Lower leg skin (tissue), 4 donors: ENCODE results near the gene CDON. TPM values are rescaled to one million over a fixed set of nuclear protein-coding genes. Genes with fewer than 3 reads are reported as not detected.

ENCODE experiments used
- DNase-seq, 2 donors: peaks; one replicate each; pipeline ENCODE4 v3.0.0-alpha.2; 2019; ENCODE audit warnings: low spot score in 2 of 2
- H3K4me3 ChIP-seq: fragments of 200-600 bp; sonication (generic); 2 replicates; pipeline ENCODE4 v1.5.1; 2017; ENCODE audit warnings: mild to moderate bottlenecking, low read depth; ENCODE audit not compliant: poor library complexity, severe bottlenecking
- CTCF ChIP-seq, 3 donors: fragments of 450-650 bp; IDR thresholded peaks; one replicate each; pipeline ENCODE4 v1.5.1; 2016; ENCODE audit warnings: antibody characterized with exemption in 3 of 3, mild to moderate bottlenecking in 3 of 3, moderate library complexity in 2 of 3
- POLR2A ChIP-seq, 2 donors: fragments of 450-650 bp; IDR thresholded peaks; one replicate each; pipeline ENCODE4 v1.6.1; 2016 to 2017; ENCODE audit warnings: antibody characterized with exemption in 2 of 2, mild to moderate bottlenecking in 1 of 2, moderate library complexity in 1 of 2
- WGBS, 2 donors: methylation state at CpG; one replicate each; pipeline ENCODE4 v1.1.5; 2018; 5-methylcytosine and 5-hydroxymethylcytosine counted together
- intact Hi-C: fragments of 100-400 bp; cut with DNase I; formaldehyde crosslinking; loops from one replicate; pipeline ENCODE4 v1.15.0; 2023; ENCODE audit warnings: low total_unique reads
- total RNA-seq, 4 donors: library from RNA; depleted of rRNA; stranded (reverse); fragments of >200 nt; gene quantifications; one replicate each; pipeline ENCODE4 v1.1.0, GENCODE V29; 2016

CDON gene
- total RNA-seq, 4 donors from 2014 or later: 12.3 to 21.0 (median 18.0) TPM

- DNase-seq: peak in 1 of 2 donors; percentile 88
- TF ChIP-seq CTCF (IDR thresholded peaks at IDR 0.05): no peak
- TF ChIP-seq POLR2A (IDR thresholded peaks at IDR 0.05): no peak
These were observed 120.8 kb downstream of the CDON start for GRCh38 chr11:125941619-125942611.

GRCh38 chr11:125941267-125941618, 121.4 kb downstream of the CDON start:
- TF ChIP-seq CTCF (IDR thresholded peaks at IDR 0.05) (no peak), POLR2A (IDR thresholded peaks at IDR 0.05) (no peak)
- no peak for DNase-seq

More at GRCh38 chr11:125941619-125942611, 120.8 kb downstream of the CDON start:
- no peak overlapping the region for H3K4me3 ChIP-seq
- intact Hi-C loops: loop anchor here (5.0 kb wide), 1 partner anchor 120 kb away; the partner anchor contains the start of gene CDON
- 39 to 51% methylated on average over 17 to 20 of the region's 20 CpGs for WGBS, 2 donors

GRCh38 chr11:125940145-125940544, 122.5 kb downstream of the CDON start:
- intact Hi-C loops: loop anchor here (5.0 kb wide), 1 partner anchor 122 kb away; the partner anchor contains the start of gene CDON
- DNase-seq: peak in 1 of 2 donors; percentile 58
- no peak overlapping the region for H3K4me3 ChIP-seq
- 93 to 98% methylated on average over 4 of the region's 4 CpGs for whole genome bisulfite sequencing, 2 donors
- TF ChIP-seq POLR2A (IDR thresholded peaks at IDR 0.05) (no peak), CTCF (IDR thresholded peaks at IDR 0.05) (no peak)

More at GRCh38 chr11:125941267-125941618, 121.4 kb downstream of the CDON start:
- WGBS, 2 donors: 75 to 76% methylated on average over 4 of the region's 4 CpGs
- intact Hi-C loops: loop anchor here (5.0 kb wide), 1 partner anchor 121 kb away; the partner anchor contains the start of gene CDON
- H3K4me3 ChIP-seq: no peak overlapping the region

- 17 to 29% methylated on average over 4 of the region's 4 CpGs for WGBS, 2 donors
- intact Hi-C loops: no loop called here
- H3K4me3 ChIP-seq: no peak overlapping the region
- TF ChIP-seq POLR2A (IDR thresholded peaks at IDR 0.05): no peak
- TF ChIP-seq CTCF (IDR thresholded peaks at IDR 0.05): no peak
- peak in 1 of 2 donors; percentile 75 for DNase-seq
These were observed 123.6 kb downstream of the CDON start for GRCh38 chr11:125939081-125939521.

GRCh38 chr11:125938418-125938817, 124.2 kb downstream of the CDON start:
- 79 to 85% methylated on average over 5 of the region's 5 CpGs for WGBS, 2 donors
- peak in 1 of 2 donors; percentile 75 for DNase-seq
- H3K4me3 ChIP-seq: no peak overlapping the region
- intact Hi-C loops: no loop called here
- TF ChIP-seq CTCF (IDR thresholded peaks at IDR 0.05) (no peak), POLR2A (IDR thresholded peaks at IDR 0.05) (no peak)
